GM20000 (cell line): ENCODE results near the gene MAPK11.

Experiments used
- DNase-seq: peaks from one replicate; pipeline ENCODE4 v3.0.0; 2012; ENCODE audit warnings: low spot score
- TF ChIP-seq, protein P1 (sequence below): IDR thresholded peaks from 2 replicates; pipeline ENCODE4 v1.5.1; 2012; ENCODE audit warnings: mild to moderate bottlenecking, control low read depth; ENCODE audit errors: extremely low read depth, missing control alignments

The MAPK11 gene

GRCh38 chr22:50283821-50284220 lies 13.6 kb upstream of the MAPK11 start:
- TF ChIP-seq, protein P1, sequence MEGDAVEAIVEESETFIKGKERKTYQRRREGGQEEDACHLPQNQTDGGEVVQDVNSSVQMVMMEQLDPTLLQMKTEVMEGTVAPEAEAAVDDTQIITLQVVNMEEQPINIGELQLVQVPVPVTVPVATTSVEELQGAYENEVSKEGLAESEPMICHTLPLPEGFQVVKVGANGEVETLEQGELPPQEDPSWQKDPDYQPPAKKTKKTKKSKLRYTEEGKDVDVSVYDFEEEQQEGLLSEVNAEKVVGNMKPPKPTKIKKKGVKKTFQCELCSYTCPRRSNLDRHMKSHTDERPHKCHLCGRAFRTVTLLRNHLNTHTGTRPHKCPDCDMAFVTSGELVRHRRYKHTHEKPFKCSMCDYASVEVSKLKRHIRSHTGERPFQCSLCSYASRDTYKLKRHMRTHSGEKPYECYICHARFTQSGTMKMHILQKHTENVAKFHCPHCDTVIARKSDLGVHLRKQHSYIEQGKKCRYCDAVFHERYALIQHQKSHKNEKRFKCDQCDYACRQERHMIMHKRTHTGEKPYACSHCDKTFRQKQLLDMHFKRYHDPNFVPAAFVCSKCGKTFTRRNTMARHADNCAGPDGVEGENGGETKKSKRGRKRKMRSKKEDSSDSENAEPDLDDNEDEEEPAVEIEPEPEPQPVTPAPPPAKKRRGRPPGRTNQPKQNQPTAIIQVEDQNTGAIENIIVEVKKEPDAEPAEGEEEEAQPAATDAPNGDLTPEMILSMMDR, result no peak
- DNase-seq, result no peak

DNA sequence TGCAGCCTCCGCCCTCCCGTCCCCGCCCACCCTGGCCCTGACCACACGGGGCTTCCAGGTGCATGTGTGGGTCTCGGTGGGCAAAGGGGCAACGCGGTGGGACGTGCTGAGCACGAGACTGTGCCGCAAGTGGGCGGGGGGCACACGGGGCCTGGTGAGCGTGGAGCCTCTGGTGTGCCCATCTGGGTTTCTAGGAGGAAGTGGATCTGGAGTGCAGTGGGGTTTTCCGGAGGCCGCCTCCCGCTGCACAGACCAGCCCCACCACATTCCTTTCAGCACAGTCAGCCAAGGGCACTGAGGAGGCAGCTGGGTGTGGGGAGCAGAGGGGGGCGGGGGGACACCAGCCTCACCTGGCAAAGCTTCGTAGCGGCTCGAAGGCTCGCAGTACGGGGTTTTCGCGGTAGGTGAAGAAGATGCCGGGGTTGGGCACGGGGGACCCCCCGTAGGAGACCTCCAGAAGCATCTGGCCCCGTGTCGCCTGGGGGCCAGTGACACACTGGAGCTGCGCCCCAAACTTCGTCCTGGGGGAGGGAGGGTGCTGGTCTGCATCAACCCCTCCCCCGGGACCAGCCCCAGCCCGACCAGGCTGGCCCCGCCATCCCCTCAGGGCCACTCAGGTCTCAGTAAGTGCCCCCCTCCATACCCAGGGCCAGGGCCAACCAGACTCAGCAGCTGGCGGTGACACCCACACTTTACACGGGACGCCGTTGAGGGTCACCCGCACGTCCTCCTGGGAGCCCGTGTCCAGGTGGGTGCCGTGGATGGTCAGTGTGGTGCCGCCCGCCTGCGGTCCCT lies 12.4 kb upstream of the MAPK11 start:
- DNase-seq, result no peak
- TF ChIP-seq, protein P1, result no peak

- TF ChIP-seq, protein P1, result no peak
Measured at GRCh38 chr22:50281957-50282356, 11.8 kb upstream of the MAPK11 start.

GRCh38 chr22:50281384-50281760 lies 11.2 kb upstream of the MAPK11 start:
- TF ChIP-seq, protein P1, result no peak
- DNase-seq, result no peak

More at GRCh38 chr22:50281957-50282356, 11.8 kb upstream of the MAPK11 start:
- DNase-seq, result no peak

GRCh38 chr22:50280708-50281383 lies 10.7 kb upstream of the MAPK11 start:
- DNase-seq, result no peak
- TF ChIP-seq, protein P1, result no peak

DNA sequence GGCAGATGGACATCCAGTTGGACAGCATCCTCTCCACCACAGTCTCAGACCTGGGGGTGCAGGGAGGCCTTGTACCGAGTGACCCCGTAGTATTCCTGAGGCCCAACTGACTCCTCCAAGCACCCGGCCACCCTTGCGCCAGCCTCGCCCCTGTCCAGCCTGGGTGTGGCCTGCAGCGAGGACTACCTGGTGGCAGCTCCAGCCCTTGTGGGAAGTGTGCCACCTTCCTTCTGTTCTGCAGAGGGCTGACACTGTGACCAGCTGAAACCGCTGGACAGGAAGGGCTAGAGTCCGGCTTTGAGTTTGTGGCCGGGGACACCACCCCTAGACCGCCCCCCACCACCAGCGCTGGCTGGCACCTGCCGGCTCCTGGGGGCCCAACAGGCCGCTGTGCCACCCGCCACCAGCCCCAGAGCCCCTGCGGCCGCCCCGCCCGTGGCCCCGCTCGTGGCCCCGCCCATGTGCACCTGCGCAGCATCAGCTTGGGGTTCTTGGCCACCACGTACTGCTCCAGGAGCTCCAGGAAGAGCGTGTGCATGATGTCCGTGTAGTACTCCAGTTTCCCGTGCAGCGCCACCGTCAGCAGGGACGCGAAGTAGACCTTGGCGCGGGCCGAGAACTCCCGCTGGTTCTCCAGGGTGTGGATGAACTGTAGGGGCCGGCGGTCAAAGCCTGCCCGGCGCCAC lies 10.0 kb upstream of the MAPK11 start:
- TF ChIP-seq, protein P1, result no peak
- no peak for DNase-seq
